Measurements from ENCODE around the gene RNASET2.

RNASET2 gene, protein sequence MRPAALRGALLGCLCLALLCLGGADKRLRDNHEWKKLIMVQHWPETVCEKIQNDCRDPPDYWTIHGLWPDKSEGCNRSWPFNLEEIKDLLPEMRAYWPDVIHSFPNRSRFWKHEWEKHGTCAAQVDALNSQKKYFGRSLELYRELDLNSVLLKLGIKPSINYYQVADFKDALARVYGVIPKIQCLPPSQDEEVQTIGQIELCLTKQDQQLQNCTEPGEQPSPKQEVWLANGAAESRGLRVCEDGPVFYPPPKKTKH

DNA sequence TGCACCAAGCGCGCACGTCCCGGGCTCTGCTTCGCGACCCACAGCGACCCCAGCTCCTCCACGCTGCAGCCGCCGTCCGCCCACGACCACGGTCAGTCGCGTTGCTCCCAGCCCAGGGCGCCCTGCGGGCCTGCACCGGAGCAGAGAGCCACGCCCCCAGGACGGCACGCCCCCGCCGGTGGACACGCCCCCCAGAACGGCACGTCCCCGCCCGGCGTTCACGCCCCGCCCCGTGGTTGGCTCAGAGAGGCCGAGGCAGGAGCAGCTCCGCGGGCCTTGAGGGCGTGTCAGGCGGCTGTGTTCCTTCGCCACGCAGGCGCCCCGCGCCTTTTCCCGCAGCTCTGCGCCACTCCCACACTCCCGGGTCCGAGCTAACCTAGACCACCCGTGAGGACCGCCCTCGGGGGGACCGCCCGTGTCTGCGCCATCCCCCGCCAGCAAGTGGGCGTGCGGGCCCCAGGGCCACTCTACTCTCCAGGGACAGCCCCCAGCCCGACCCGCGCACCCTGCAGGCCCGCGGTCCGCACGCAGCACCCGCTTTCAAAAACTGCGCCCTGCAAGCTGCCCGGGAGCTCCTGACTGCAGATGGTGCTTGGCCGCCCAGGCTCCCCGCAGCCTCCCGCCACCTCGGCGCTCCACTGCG, at the start of gene RNASET2:
Gene RNASET2, minus strand, starts transcription at position 107 of the 643 bp plus-strand sequence. CDS start 368 bp downstream, outside the sequence.
- peak; percentile 96 for DNase-seq

DNA sequence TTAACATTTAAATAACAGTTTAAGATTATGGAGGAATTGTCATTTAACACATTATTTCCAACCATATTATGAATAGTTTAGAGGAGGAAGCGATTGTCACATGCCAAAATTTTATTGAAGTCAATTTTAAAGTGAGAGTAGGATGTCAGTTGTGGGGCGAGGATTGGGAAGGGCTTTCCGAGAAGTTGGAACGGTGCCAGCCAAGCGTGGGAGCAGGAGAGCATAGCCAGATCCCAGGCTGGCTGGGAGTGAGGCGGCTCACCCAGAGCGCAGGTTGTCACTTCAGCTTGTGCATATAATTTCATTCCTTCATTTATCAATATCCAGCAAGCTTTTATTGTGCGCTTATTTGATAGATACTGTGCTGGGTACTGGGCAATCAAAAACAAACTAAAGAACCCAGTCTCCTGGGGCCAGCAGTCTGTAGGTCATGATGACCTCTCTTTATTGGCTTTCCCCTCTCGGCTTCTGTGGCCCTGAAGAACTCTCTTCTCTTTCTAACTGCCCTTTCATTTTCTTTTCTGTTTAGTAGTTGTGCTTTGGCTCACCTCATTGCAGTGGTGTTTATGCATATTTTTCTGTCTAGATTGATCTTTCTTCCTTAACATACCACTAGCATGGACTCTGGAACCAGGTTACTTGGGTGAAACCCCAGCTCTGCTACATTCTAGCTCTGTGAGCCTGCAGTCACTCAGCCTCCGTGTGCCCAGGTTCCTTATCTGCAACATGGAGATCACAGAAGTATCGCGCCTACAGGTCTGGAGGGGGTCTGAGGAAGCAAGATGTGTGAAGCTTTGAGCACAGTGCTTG, 49.2 kb upstream of the RNASET2 start:
- DNase-seq = no peak

DNA sequence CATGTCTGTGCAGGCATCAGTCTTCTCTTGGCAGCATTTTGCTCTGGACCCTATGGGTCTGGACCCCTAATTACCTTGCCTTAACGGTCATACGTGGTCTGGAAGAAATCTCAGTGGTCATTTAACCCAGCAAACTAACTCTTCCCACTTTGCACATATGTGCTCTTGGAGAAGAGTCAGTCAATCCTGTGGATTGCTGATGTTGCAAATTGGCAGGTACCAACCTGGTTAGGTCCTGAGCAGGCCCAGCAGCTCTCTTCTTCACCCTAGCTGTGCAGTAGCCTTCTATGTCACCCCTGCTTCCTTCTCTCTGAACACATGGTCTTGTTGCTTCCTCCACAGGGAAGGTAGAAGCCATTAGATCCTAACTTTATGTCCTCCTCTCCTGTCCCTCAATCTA, 44.4 kb upstream of the RNASET2 start:
- DNase-seq = no peak

DNA sequence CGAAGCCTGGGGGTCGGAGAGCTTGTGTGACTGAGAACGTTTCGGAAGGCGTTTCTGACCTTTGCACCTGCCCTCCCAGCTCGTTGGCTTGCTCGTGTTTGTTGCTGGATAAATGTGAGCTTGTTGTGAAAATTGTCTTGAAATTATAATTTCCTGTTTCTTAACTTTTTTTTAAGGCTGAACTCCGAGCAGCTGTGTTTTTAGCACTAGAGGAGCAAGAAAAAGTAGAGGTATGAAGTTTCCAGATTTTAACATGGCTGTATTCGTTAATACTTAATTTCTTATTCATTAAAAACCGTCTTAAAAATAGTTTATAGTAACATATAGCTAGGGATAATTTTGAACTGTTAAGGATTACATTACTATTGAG, 43.5 kb upstream of the RNASET2 start:
- DNase-seq = peak; percentile 12

DNA sequence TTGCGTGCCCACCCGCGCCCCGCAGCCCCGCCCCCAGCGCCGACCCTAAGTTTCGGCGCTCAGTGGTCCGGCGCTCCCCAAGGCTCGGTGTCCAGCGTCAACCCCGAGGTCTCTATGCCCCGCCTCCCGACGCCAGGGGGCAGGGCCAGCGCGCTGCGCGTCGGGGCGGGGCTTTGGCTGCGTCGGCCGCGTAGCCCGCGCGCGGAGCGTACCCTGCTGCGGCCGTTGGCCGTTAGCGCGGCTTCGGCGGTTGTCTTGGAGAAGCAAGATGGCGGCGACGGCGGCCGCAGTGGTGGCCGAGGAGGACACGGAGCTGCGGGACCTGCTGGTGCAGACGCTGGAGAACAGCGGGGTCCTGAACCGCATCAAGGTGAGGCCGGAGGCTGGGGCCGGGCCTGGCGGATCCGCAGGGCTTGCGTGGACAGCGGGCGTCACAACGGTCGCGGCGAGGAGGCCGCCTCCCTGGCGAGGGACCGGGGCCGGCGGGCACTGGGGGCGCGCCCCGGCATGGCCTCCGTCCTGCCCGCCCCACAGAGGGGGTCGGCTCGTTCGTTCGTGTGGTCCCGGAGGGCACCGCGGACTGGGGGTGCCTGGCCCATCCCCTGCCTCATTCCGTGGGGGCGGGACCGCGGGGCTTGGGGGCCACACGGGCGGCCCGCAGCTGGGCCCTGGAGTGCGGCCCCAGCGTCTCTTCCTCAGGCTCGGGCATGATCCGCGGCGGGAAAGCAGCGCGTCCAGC, 43.0 kb upstream of the RNASET2 start, which contains the start of gene CEP43:
Gene CEP43, plus strand, starts transcription at position 253 of the 739 bp plus-strand sequence. Its CDS starts 16 bp downstream, at position 269.
- DNase-seq = peak; percentile 92

DNA sequence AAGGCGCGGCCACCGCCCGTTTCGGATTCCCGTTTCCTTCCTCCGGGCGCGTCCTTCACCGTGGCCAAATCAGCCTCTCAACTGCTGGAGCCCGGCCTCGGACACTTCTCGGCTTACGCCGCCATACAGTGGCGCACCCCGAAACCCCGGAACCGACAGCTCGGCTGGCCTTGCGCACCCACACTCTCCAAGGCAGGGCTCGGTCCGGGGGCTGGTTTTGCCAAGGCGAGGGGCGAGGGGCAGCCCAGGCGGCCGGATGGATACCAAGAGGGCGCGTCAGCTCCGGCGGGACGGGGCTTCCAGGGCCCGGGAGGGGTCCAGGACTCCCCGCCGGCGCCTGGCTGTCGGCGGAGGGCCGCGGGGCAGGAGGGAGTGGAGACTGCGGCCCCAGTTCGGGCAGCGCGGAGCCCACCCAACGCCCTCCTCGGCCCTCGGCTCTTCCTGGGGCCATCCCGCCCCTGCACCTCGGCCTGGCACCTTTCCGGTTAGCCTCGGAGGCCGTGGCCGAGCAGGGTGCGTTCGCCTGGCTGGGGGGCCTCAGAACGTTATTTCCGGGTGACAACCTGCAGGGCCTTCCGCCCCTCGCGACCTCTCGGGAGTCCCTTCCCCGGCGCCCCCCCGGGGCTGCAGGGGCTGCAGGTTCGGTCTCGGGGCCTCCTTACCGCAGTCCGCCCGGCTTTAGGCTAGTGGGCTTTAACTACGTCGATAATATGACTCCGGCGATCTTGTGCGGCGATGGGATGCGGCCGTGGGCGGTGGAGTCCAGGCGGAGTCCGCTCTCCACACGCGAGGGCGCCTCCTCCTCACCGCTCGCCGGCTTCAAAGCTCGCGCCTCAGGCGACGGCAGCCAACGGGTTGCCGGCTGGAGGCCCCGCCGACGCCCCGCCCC, 42.1 kb upstream of the RNASET2 start:
- DNase-seq = no peak

DNA sequence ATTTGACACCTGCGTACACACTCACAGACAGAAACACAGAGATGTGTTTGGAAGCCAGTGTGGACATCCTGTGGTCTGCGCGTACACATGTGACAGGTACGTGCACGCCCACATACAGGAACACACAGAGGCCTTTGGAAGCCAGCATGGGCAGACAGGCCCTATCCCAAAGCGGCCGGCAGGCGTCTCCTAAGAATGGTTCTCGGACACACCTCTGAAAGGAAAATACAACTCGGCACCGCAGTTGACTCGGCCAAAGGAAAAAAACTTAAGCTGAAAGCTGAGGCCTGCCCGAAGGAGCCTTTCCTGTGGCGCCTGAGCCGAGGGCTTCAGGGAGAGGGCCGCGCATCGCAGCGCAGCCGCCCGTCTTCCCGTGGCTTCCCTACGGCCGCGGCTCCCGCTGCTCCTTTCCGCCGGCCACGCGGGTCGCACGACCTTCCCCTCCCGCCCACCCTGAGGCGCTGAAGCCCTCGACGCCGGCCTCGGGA, 41.5 kb upstream of the RNASET2 start:
- DNase-seq = peak; percentile 60

DNA sequence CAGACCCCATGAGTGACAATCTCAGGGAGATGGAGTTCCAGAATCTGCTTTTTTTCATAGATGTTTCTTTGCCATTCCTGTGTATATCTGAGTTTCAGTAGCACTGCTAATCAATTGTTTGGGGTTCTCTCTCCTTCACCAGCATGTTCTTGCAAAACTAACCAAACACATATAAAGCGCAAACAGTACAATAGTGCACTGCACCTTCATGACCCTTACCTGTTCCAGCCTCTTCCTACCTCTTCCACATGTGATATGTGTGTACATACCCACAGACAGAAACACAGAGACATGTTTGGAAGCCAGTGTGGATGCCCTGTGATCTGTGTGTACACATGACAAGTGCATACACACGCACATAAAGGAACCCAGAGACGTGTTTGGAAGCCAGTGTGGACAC, 41.0 kb upstream of the RNASET2 start:
- no peak for DNase-seq

DNA sequence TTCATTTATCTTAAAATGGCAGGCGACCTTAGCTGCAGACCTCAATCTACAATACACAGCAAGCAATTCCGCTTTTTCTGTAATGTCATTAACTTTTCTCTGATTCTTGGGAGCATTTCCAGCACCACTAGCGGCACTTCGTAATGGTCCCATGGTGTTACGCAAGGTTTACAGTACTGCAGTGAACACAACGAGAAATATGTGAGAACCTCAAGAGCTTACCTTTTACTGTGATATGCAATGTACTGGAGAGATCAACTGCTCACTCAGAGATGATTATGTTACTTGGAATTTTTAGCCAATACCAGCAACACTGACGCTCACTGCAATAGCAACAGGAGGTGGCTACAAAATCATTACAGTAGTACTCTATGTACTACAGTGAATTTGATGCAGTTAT, 40.1 kb upstream of the RNASET2 start:
- DNase-seq = no peak

DNA sequence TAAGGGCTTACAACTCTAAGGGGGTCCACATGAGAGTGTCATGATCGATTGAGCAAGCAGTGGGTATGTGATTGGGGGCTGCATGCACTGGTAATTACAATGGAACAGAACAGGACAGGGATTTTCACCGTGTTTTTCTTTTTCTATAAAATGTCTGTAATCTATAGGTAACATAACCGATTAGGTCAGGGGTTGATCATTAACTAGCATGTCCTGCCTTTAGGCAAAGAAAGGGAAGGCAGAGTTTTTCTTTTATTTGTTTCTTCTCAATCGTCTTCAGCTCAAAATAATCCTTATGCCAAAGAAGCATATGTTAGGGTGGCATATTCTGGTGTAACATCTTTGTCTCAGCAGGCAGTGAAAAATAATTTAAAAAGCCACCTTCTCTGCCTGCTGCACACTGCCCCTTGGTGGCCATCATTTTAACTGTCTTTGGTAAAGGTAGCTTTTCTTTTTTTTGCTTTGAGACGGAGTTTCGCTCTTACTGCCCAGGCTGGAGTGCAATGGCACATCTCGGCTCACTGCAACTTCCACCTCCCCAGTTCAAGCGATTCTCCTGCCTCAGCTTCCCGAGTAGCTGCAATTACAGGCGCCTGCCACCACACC, 33.2 kb upstream of the RNASET2 start:
- peak; percentile 73 for DNase-seq

DNA sequence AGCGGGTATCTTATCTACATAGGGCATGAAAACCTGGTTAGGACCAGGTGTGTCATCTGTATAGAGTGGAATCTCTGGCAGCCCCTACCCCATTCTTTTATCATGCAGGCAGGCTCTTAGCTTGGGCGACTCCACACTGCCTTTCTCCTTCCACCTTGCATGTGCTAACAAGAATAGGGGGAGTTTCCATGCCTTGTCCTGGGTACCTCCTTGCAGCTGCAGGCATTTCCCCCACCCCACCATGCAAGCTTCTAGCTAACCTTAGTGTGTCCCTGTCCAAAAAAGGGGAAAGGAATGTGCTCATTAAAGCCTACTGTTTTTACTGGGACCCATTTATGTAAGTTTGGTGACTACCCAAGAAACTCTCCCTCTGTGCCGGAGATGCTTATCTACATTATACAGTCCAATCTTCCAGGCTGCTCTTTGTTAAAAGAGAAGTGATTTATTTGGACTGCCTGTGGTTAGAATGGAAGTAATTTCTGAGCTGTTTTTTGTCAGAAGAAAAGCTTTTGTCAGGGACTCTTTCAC, 32.4 kb upstream of the RNASET2 start:
- no peak for DNase-seq

DNA sequence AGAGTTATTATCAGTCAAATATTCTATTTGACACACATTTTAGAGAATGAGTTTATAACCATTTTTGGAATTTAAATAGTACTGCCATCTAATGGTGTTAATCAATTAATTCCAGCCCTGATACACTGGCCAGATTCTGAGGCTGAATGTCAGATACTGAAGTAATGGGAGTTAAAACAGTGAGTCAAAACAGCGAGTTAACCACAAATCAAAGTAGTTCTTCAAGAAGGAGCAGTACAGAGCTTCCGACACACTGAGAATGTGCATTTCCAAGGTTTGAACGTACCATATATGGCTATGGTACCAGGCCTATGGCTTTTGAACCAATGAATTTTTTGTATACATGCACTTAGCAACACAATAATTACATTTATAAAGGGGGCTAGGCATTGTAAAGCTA, 31.6 kb upstream of the RNASET2 start:
- peak; percentile 5 for DNase-seq

DNA sequence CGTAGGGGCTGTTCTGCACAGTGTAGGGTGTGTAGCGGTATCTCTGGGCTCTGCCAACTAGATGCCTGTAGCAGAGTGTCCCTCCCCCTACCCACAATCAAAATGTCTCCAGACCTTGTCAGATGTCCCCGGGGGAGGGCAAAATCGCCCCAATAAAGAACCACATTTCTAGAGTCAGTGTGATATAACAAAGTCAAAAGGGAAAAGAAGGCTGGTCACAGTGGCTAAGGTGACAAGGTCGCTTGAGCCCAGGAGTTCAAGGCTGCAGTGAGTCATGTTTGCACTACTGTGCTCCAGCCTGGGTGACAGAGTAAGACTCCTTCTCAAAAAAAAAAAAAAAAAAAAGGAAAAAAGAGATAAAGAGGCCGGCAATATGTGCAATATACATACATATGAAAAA, 31.1 kb upstream of the RNASET2 start:
- DNase-seq = no peak

DNA sequence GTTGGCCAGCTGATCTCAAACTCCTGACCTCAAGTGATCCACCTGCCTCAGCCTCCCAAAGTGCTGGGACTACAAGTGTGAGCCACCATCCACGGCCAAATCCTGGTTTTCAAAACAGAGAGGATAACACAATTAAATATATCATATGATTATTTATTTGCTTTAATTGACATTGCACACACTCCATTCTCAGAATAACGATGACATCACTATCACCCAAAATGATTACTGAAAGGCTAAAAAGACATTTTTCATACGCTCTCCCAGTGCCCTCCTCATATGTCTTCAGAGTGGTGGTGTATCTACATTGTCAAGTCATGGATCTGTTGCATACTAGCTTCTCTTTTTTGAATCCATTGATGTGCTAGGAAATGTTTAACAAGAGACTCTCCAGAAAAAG, 24.4 kb upstream of the RNASET2 start:
- DNase-seq = no peak

DNA sequence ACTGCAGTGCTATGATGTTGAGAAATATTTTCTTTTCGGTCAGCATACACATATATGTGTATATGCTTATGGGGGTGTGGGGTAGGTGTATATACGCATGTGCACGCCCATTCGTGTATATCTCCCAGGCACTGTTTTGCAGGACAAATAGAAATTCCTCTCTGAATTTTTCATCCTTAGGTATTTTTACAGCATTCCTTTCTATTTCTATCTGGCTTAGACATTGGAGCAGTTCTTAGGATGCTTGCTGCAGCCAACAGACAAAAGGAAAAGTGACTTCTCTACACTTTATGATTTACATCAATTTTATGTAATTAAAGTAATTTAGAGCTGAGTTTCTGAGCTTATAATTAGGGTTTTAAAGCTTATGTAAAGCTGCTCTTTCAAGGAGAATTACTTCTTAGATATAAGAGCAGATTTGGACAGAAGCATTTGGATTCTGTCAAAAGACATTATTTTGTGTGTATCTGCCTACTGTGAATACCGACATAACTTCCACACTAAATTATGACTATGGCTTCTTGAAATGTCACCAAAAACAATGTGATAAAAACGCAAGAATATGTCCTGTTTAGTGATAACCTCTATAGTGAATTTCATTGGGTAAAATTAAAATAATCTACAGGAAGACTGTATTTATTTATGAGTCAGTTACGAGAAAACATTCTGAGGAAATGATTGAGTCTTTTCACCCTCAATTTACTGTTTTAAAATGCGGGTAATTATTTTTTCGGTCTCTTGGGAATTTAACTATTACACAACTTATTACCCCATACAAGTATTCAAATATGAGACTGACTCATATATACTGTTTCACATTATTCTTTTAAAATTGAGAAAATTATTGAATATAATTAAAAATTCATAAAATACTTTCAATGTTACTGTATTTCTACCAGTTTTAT, 21.5 kb upstream of the RNASET2 start:
- DNase-seq = no peak

DNA sequence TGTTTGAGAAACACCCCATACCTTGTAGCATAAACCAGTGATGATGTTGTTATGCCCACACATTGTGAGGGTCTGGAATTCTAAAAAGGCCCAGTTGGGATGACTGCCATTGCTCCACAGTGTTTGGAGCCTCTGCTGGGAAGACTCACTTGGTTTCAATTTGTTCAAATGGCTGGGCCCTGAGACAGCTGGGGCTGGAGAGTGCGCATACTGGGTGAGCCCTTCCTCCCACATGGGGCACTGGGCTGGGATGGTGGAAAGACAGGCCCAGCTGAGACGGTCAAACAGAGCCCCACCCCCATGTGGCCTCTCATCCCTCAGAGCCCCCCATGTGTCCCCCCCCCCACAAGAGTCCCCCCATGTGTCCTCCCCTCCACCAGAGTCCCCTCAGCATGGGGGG, 20.3 kb upstream of the RNASET2 start:
- DNase-seq = no peak

DNA sequence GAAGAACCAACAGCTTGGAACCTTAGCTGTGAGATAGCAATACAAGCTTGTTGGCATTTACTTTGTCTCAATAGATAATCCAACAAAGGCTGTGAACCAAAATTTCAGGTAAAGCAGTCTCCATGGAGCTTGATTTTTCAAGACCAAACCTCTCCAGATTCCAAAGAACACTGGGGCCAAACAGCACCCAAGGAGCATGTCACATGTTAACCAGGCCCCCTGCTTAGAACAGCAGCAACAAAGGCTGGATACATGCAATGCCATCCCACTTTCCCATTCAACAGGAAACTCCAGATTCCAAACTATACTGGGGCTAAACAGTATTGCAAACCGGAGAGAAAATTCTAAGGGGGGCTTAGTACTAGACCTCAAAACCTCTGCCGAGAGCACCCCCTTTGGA, 15.8 kb upstream of the RNASET2 start:
- no peak for DNase-seq

DNA sequence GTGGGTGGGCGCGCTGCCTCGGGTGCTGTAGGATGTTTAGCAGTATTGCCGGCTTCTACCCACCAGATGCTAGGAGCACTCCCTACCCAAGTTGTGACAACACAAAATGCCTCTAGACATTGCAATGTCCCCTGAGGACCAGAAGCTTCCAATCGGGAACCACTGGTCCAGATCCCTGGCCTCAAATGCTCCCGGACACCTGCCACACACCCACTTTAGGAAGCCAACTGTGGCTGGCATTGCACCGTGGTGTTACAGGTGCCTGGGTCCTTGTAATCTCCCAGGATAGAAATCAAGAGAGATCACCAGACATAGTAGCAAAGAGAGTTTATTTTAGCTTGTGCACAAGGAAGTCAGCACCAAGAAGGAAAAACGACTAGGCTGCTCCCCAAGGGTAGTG, 14.9 kb upstream of the RNASET2 start:
- DNase-seq = no peak

DNA sequence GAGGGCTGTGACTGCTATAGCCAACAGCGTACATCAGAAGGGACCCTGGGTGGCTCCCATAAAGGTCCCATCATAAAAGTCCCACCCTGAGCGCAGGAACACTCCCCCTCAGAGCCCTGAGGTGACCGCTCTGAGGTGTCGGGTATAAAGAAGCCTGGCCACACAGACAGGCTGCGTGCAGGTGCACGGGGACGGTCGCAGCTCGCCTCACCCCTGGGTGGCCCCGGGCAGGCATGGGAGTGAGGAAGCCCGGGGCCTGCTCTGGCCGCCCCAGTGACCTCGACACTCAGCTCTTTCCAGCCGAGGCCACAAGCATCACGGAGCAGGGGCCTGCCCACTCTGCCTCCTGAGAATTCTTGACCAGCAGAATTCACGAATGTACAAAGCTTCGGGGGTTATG, 14.4 kb upstream of the RNASET2 start:
- no peak for DNase-seq

DNA sequence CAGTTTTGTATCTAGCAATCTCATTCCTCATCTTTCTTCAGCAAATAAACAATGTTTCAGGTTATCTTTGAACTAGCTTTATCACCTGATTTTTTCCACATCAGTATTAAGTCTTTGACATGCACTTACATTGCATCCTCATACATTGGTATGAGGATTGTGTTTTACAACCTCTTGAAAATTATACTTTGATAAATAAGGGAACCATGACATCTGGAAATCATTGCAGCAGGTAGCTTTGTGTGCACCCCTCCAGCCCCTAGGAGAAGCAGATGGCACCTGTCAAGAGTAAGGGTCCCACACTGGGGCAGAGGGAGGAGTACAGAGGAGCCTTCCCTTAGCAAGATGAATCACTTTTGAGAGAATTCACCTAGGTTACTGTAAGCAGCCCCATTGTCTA, 13.7 kb upstream of the RNASET2 start:
- no peak for DNase-seq

Data from CD4-positive, alpha-beta T cell treated with Interleukin-17A for 1 hour (primary cell).